Breast epithelium (tissue), 4 donors: ENCODE results near the gene RNASE7. TPM values are rescaled to one million over a fixed set of nuclear protein-coding genes. Genes with fewer than 3 reads are reported as not detected.

Source experiments
- DNase-seq, 2 donors: peaks; one replicate each; pipeline ENCODE4 v3.0.0-alpha.2; 2019; ENCODE audit warnings: low spot score in 2 of 2
- H3K27ac ChIP-seq, 2 donors: fragments of 200-600 bp; sonication (generic) in 1 of 2; one replicate each; pipeline ENCODE4 v1.5.1; 2016 to 2019; ENCODE audit warnings: mild to moderate bottlenecking in 1 of 2
- H3K27me3 ChIP-seq, 2 donors: fragments of 200-600 bp; sonication (generic) in 1 of 2; one replicate each; pipeline versions ENCODE4 v1.5.1 to v1.6.0; 2017 to 2019; ENCODE audit warnings: control low read depth in 1 of 2, mild to moderate bottlenecking in 1 of 2
- H3K36me3 ChIP-seq: fragments of 200-600 bp; one replicate; pipeline ENCODE4 v1.5.1; 2019
- H3K4me1 ChIP-seq, 2 donors: fragments of 200-600 bp; sonication (generic); one replicate each; pipeline ENCODE4 v1.5.1; 2016 to 2019; ENCODE audit warnings: control low read depth in 1 of 2
- H3K4me3 ChIP-seq, 3 donors: fragments of 200-600 bp; sonication (generic); 1 replicate in 2 of 3; 2 replicates in 1 of 3; pipeline ENCODE4 v1.5.1; 2016 to 2019; ENCODE audit warnings: mild to moderate bottlenecking in 3 of 3, moderate library complexity in 2 of 3
- H3K9me3 ChIP-seq, 2 donors: fragments of 200-600 bp; sonication (generic) in 1 of 2; one replicate each; pipeline ENCODE4 v1.5.1; 2016 to 2019; ENCODE audit warnings: control low read depth in 1 of 2
- POLR2A ChIP-seq: fragments of 450-650 bp; IDR thresholded peaks from one replicate; pipeline ENCODE4 v1.6.1; 2016; ENCODE audit warnings: antibody characterized with exemption, mild to moderate bottlenecking, moderate library complexity
- POLR2AphosphoS5 ChIP-seq, 3 donors: sonication (generic); formaldehyde crosslinking; IDR thresholded peaks; one replicate each; pipeline ENCODE4 v1.6.1; 2017; ENCODE audit warnings: antibody characterized with exemption in 3 of 3
- intact Hi-C: fragments of 100-400 bp; cut with DNase I; formaldehyde crosslinking; loops from one replicate; pipeline ENCODE4 v1.15.1; 2023; ENCODE audit warnings: low total_unique reads
- total RNA-seq, 3 donors: library from RNA; depleted of rRNA; stranded (reverse); fragments of >200 nt; gene quantifications; one replicate each; pipeline ENCODE4 v1.1.0, GENCODE V29; 2016
- TF ChIP-seq, protein P1 (sequence below), 3 donors: fragments of 450-650 bp; IDR thresholded peaks; one replicate each; pipeline ENCODE4 v1.5.1; 2016 to 2017; ENCODE audit warnings: antibody characterized with exemption in 3 of 3, mild to moderate bottlenecking in 3 of 3, moderate library complexity in 3 of 3

Gene RNASE7
- total RNA-seq = 1 to 10 TPM in 2 of 3 donors, not detected in 1; 1.6 to 3.1 TPM

DNA sequence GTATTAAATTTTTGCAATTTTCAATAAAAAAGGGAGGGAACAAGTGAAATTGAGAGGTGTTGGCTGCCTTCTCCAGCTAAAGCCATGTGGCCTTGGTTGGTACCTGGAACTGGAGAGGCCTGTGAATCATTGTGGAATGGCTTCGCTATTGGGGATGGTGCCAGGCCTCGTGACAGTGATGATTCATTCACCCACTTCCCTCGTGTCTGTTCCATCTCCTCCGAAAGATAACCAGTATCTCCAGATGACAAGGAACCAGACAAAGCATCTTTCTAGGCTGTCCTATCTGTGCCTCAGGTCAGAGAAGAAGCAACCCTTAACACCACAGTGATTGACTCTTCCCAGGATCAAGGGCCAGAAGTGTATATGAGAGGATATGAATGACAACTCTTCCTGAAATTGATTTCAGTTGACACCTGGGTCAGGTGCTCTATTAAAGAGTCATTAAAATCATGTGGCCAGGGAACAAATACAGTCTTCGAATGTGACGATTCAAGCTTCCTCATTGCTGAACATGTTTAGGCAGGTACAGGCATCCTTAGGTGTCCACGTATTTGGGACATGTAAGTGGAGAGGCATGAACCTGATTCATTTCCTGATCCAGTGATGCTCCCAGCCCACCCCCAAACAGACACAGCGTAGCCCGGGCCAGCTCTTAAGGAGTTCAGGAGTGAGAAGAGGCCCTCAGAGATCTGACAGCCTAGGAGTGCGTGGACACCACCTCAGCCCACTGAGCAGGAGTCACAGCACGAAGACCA lies at the start of gene RNASE7:
Gene RNASE7, plus strand, starts transcription at position 687 of the 758 bp plus-strand sequence. CDS start 631 bp downstream, outside the sequence.
- peaks cover 0 to 32% of the 10 kb centered on the region in 2 donors for H3K4me1 ChIP-seq

GRCh38 chr14:20996521-20996920 lies 45.6 kb upstream of the RNASE7 start:
- H3K4me1 ChIP-seq = no peaks in the 10 kb centered on the region
- intact Hi-C loops = no loop called here
- no peaks in the 10 kb centered on the region for H3K27me3 ChIP-seq
- no peak for DNase-seq
- TF ChIP-seq POLR2AphosphoS5 (IDR thresholded peaks at IDR 0.05) (no peak), POLR2A (no peak)
- TF ChIP-seq, protein P1, sequence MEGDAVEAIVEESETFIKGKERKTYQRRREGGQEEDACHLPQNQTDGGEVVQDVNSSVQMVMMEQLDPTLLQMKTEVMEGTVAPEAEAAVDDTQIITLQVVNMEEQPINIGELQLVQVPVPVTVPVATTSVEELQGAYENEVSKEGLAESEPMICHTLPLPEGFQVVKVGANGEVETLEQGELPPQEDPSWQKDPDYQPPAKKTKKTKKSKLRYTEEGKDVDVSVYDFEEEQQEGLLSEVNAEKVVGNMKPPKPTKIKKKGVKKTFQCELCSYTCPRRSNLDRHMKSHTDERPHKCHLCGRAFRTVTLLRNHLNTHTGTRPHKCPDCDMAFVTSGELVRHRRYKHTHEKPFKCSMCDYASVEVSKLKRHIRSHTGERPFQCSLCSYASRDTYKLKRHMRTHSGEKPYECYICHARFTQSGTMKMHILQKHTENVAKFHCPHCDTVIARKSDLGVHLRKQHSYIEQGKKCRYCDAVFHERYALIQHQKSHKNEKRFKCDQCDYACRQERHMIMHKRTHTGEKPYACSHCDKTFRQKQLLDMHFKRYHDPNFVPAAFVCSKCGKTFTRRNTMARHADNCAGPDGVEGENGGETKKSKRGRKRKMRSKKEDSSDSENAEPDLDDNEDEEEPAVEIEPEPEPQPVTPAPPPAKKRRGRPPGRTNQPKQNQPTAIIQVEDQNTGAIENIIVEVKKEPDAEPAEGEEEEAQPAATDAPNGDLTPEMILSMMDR (IDR thresholded peaks at IDR 0.05) = no peak
- H3K36me3 ChIP-seq = peaks cover 12% of the 10 kb centered on the region
- H3K4me3 ChIP-seq = no peak overlapping the region
- H3K27ac ChIP-seq = no peak overlapping the region
- no peaks in the 10 kb centered on the region for H3K9me3 ChIP-seq

More for the DNA sequence above, at the start of gene RNASE7:
- H3K27ac ChIP-seq = peak within 1 kb of the TSS; percentile 70 to 84
- H3K27me3 ChIP-seq = no peaks in the 10 kb centered on the region
- peak within 1 kb of the TSS in 1 of 3 donors; percentile 27 for H3K4me3 ChIP-seq
- TF ChIP-seq POLR2A (no peak), POLR2AphosphoS5 (IDR thresholded peaks at IDR 0.05) (peak in 2 of 3 donors; percentile 19 to 27)
- intact Hi-C loops = no loop called here
- no peaks in the 10 kb centered on the region for H3K9me3 ChIP-seq
- peak in 1 of 2 donors; percentile 78 for DNase-seq
- H3K36me3 ChIP-seq = no peaks in the 10 kb centered on the region

GRCh38 chr14:20997115-20997514 lies 45.0 kb upstream of the RNASE7 start:
- DNase-seq = no peak
- Histone ChIP-seq H3K36me3 (peaks cover 12% of the 10 kb centered on the region), H3K27me3 (no peaks in the 10 kb centered on the region), H3K4me3 (no peak overlapping the region), H3K9me3 (no peaks in the 10 kb centered on the region), H3K27ac (peak overlapping the region in 1 of 2 donors; percentile 79), H3K4me1 (no peaks in the 10 kb centered on the region)
- TF ChIP-seq POLR2AphosphoS5 (IDR thresholded peaks at IDR 0.05) (no peak), POLR2A (no peak)
- TF ChIP-seq, protein P1 (IDR thresholded peaks at IDR 0.05) = no peak
- intact Hi-C loops = no loop called here

GRCh38 chr14:20997564-20997963 lies 44.6 kb upstream of the RNASE7 start:
- intact Hi-C loops = no loop called here
- H3K9me3 ChIP-seq = no peaks in the 10 kb centered on the region
- no peak overlapping the region for H3K4me3 ChIP-seq
- no peak for TF ChIP-seq POLR2A
- no peak for TF ChIP-seq POLR2AphosphoS5 (IDR thresholded peaks at IDR 0.05)
- TF ChIP-seq, protein P1 (IDR thresholded peaks at IDR 0.05) = no peak
- H3K36me3 ChIP-seq = peaks cover 12% of the 10 kb centered on the region
- no peaks in the 10 kb centered on the region for H3K4me1 ChIP-seq
- no peak for DNase-seq
- peak overlapping the region in 1 of 2 donors; percentile 79 for H3K27ac ChIP-seq
- no peaks in the 10 kb centered on the region for H3K27me3 ChIP-seq

- H3K4me1 ChIP-seq = no peaks in the 10 kb centered on the region
- intact Hi-C loops = no loop called here
- peaks cover 12% of the 10 kb centered on the region for H3K36me3 ChIP-seq
- peak overlapping the region; percentile 79 to 81 for H3K27ac ChIP-seq
- no peaks in the 10 kb centered on the region for H3K27me3 ChIP-seq
- no peak for DNase-seq
- H3K4me3 ChIP-seq = no peak overlapping the region
- TF ChIP-seq, protein P1 (IDR thresholded peaks at IDR 0.05) = no peak
- TF ChIP-seq POLR2A = no peak
- TF ChIP-seq POLR2AphosphoS5 (IDR thresholded peaks at IDR 0.05) = no peak
- no peaks in the 10 kb centered on the region for H3K9me3 ChIP-seq
Observed at GRCh38 chr14:20998139-20998538, 44.0 kb upstream of the RNASE7 start.
